Tibial artery (tissue), 4 donors: Measurements from ENCODE around the gene PTPRN2.
A peak's percentile ranks its signal among the peaks of the same experiment; 100 is the strongest.
"Not testable (repeated sequence)": the region's sequence is repeated elsewhere in the genome, so short reads cannot be mapped to it uniquely, and the experiment has no call there.

Source experiments
- DNase-seq, 2 donors: peaks; one replicate each; pipeline ENCODE4 v3.0.0-alpha.2; 2019
- H3K27ac ChIP-seq, 2 donors: fragments of 200-600 bp; sonication (generic) in 1 of 2; 1 replicate in 1 of 2; 2 replicates in 1 of 2; pipeline ENCODE4 v1.5.1; 2018 to 2019; ENCODE audit warnings: mild to moderate bottlenecking in 1 of 2
- H3K27me3 ChIP-seq, 2 donors: fragments of 200-600 bp; sonication (generic) in 1 of 2; one replicate each; pipeline versions ENCODE4 v1.5.1 to v1.6.0; 2016 to 2019
- H3K36me3 ChIP-seq, 3 donors: fragments of 200-600 bp; sonication (generic) in 2 of 3; one replicate each; pipeline ENCODE4 v1.5.1; 2016 to 2019; ENCODE audit warnings: mild to moderate bottlenecking in 2 of 3
- H3K4me1 ChIP-seq, 4 donors: fragments of 200-600 bp; sonication (generic) in 2 of 4; 1 replicate in 3 of 4; 2 replicates in 1 of 4; pipeline ENCODE4 v1.5.1; 2016 to 2019
- H3K4me3 ChIP-seq, 2 donors: fragments of 200-600 bp; sonication (generic) in 1 of 2; 1 replicate in 1 of 2; 2 replicates in 1 of 2; pipeline ENCODE4 v1.5.1; 2018 to 2019; ENCODE audit warnings: mild to moderate bottlenecking in 2 of 2
- H3K9me3 ChIP-seq, 3 donors: fragments of 200-600 bp; sonication (generic) in 1 of 3; one replicate each; pipeline ENCODE4 v1.5.1; 2016 to 2019
- intact Hi-C: fragments of 100-400 bp; cut with DNase I; formaldehyde crosslinking; loops from one replicate; pipeline ENCODE4 v1.15.0; 2023; ENCODE audit warnings: low total_unique reads
- TF ChIP-seq, protein P1 (sequence below), 2 experiments: fragments of 200-600 bp in 1 of 2; fragments of 450-650 bp in 1 of 2; IDR thresholded peaks; one replicate each; pipeline ENCODE4 v1.5.1; 2017 to 2019; ENCODE audit warnings: antibody characterized with exemption in 2 of 2, mild to moderate bottlenecking in 1 of 2, moderate library complexity in 1 of 2

The PTPRN2 gene

DNA sequence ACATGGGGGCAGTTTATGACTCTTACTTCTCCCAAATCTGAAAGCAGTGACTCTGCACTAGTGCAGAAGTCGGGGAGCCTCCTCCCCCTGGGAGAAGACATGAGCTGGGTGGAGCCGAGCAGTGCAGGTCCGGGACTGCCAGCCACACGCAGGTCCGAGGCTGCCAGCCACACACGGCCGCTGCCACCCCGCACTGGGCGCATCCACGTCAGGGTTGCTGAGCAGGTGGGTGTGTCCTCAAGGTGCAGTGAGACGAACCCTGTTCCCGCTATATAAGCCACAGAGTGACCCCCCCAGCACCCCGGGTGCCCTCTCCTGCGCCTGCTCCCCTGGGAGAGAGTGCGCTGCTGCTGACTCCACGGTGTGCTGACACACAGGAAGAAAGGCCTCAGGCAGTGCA, 430.2 kb downstream of the PTPRN2 start:
- DNase-seq: no peak
- Histone ChIP-seq H3K27ac (no peak overlapping the region), H3K36me3 (no peaks in the 10 kb centered on the region), H3K4me1 (no peaks in the 10 kb centered on the region), H3K9me3 (peaks cover 0 to 7% (median 0%) of the 10 kb centered on the region in 3 donors), H3K4me3 (no peak overlapping the region), H3K27me3 (no peaks in the 10 kb centered on the region)
- TF ChIP-seq, protein P1, sequence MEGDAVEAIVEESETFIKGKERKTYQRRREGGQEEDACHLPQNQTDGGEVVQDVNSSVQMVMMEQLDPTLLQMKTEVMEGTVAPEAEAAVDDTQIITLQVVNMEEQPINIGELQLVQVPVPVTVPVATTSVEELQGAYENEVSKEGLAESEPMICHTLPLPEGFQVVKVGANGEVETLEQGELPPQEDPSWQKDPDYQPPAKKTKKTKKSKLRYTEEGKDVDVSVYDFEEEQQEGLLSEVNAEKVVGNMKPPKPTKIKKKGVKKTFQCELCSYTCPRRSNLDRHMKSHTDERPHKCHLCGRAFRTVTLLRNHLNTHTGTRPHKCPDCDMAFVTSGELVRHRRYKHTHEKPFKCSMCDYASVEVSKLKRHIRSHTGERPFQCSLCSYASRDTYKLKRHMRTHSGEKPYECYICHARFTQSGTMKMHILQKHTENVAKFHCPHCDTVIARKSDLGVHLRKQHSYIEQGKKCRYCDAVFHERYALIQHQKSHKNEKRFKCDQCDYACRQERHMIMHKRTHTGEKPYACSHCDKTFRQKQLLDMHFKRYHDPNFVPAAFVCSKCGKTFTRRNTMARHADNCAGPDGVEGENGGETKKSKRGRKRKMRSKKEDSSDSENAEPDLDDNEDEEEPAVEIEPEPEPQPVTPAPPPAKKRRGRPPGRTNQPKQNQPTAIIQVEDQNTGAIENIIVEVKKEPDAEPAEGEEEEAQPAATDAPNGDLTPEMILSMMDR (IDR thresholded peaks at IDR 0.05): no peak
- intact Hi-C loops: no loop called here

DNA sequence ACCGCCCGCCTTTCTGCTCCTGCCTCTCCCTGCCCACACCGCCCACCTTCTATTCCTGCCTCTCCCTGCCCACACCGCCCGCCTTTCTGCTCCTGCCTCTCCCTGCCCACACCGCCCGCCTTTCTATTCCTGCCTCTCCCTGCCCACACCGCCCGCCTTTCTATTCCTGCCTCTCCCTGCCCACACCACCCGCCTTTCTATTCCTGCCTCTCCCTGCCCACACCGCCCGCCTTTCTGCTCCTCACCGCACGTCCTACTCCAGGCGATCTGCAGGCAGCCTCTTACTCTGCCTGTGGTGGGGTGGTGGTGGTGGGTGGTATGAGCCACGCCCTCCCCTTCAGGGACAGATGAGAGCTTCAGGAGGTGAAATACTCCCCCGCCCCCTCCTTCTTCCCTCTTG, 436.4 kb downstream of the PTPRN2 start:
- DNase-seq: peak in 1 of 2 donors; percentile 90
- H3K4me3 ChIP-seq, H3K27ac ChIP-seq, intact Hi-C loops, H3K4me1 ChIP-seq, H3K36me3 ChIP-seq, H3K27me3 ChIP-seq, H3K9me3 ChIP-seq: not testable (repeated sequence)

DNA sequence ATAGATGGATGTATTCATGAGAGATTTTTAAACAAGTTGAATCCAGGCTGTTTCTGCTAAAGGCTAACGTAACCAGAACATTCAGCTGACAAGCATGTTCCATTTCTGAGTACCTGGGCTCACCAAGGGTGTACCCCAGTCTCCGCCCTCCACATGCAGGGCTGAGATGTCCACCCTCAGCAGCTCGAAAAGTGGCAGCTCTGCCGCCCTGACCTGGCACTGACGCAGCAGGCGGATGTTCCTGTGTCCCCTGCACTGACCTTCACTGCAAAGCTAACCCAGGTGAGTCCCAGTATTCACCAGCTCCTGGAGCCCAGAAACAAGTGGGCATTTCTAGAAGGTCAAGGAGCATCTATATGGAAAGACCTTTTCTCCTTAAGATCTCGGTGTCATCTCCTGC, 437.4 kb downstream of the PTPRN2 start:
- Histone ChIP-seq H3K4me1 (no peaks in the 10 kb centered on the region), H3K36me3 (no peaks in the 10 kb centered on the region), H3K4me3 (no peak overlapping the region), H3K9me3 (no peaks in the 10 kb centered on the region), H3K27ac (no peak overlapping the region), H3K27me3 (no peaks in the 10 kb centered on the region)
- DNase-seq: no peak
- TF ChIP-seq, protein P1 (IDR thresholded peaks at IDR 0.05): no peak
- intact Hi-C loops: no loop called here

DNA sequence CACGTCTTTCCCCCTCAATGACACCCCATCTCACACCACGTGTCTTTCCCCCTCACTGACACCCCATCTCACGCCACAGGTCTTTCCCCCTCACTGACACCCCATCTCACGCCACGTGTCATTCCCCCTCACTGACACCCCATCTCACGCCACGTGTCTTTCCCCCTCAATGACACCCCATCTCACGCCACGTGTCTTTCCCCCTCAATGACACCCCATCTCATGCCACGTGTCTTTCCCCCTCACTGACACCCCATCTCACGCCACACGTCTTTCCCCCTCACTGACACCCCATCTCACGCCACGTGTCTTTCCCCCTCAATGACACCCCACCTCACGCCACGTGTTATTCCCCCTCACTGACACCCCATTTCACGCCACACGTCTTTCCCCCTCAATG, 440.2 kb downstream of the PTPRN2 start:
- H3K4me1 ChIP-seq, H3K36me3 ChIP-seq, H3K4me3 ChIP-seq, H3K27ac ChIP-seq, DNase-seq, H3K27me3 ChIP-seq, intact Hi-C loops: not testable (repeated sequence)
- H3K9me3 ChIP-seq: peaks cover 0 to 11% (median 4%) of the 10 kb centered on the region in 3 donors

DNA sequence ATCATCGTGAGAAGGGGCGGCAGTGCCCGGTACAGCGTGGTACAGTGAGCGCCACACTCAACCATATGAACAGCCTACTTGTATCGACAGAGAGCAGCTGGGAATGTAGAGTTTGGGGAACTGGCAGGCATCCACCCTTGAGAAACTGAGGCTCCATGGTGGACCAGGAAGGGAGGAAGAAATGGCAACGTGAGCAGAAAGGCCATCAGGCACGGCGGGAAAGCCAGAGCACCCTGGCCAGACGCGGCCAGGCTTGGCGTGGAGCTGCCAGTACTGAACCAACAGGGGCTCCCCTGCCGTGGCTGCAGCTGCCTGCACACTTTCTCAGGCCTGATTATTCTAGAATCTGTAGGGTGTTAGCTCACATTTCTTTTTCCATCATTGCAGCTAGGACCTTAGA, 442.3 kb downstream of the PTPRN2 start:
- TF ChIP-seq, protein P1 (IDR thresholded peaks at IDR 0.05): no peak
- intact Hi-C loops: no loop called here
- H3K27ac ChIP-seq: no peak overlapping the region
- no peak overlapping the region for H3K4me3 ChIP-seq
- H3K36me3 ChIP-seq: no peaks in the 10 kb centered on the region
- DNase-seq: no peak
- H3K9me3 ChIP-seq: peaks cover 0 to 11% (median 4%) of the 10 kb centered on the region in 3 donors
- no peaks in the 10 kb centered on the region for H3K27me3 ChIP-seq
- no peaks in the 10 kb centered on the region for H3K4me1 ChIP-seq

DNA sequence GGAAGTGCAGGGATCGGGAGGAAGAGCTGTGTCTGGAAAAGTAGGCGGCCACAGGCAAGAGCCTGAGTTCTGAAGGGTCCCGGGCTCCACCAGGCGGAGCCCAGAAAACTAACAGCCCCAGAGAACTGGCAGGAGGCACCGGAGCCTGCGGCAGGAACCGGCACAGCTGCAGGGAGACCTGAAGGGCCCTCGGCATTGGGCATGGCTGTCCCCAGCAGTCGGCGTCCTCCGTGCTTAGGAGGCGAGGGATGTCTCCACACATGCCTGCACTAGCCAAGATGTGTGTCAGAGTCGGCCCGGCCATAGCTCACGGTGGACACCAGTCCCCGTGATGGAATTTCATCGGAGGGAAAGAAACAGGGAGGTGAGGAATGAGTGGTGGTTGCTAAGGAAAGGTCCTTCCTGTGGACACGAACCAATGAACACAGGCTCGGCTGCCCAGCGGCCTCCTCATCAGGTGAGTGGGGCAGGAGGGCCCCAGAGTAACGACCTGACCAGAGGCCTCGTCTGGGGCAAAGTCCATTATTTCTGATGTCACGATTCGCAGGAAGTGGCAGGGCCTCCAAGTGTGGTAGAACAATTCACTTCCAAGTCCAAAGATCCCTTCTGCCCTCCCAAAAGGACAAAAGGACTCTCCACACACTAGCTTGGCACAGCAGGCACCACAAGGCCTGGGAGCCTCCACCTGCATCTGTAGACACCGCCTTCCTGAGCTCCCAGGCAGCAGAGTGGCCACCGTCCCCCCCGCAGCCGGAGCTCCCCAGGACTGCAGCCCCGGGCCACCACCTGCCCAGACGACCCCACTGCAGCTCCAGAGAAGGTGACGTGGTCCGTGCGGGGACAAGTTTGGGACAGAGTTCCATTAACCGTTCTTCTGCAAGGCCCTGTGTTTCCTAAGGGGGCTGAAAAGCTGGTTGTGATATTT, 444.2 kb downstream of the PTPRN2 start:
- no peaks in the 10 kb centered on the region for H3K4me1 ChIP-seq
- H3K27ac ChIP-seq: no peak overlapping the region
- TF ChIP-seq, protein P1 (IDR thresholded peaks at IDR 0.05): no peak
- no peak for DNase-seq
- peaks cover 0 to 18% (median 4%) of the 10 kb centered on the region in 3 donors for H3K9me3 ChIP-seq
- H3K4me3 ChIP-seq: no peak overlapping the region
- H3K36me3 ChIP-seq: no peaks in the 10 kb centered on the region
- intact Hi-C loops: no loop called here
- no peaks in the 10 kb centered on the region for H3K27me3 ChIP-seq
